DOHH2 (cell line): ENCODE measurements around the gene EML5.

Source experiments
- H3F3A ChIP-seq: fragments of 200-600 bp; sonication (generic), shearing (Covaris generic); 2 replicates; pipeline ENCODE4 v1.6.0; 2016; ENCODE audit warnings: antibody characterized with exemption, mild to moderate bottlenecking; ENCODE audit not compliant: control insufficient read depth, insufficient read depth
- H3K27ac ChIP-seq: fragments of 200-600 bp; sonication (generic); 2 replicates; pipeline ENCODE4 v1.5.1; 2014; ENCODE audit warnings: low read depth, mild to moderate bottlenecking, low read length, moderate library complexity
- H3K27me3 ChIP-seq: fragments of 200-600 bp; sonication (generic); 2 replicates; pipeline ENCODE4 v1.6.1; 2014; ENCODE audit warnings: mild to moderate bottlenecking, low read length, mixed read lengths; ENCODE audit not compliant: control insufficient read depth
- H3K36me3 ChIP-seq: fragments of 200-600 bp; sonication (generic); 2 replicates; pipeline ENCODE4 v1.6.1; 2014; ENCODE audit warnings: mild to moderate bottlenecking, low read length, moderate library complexity, mixed read lengths; ENCODE audit not compliant: control insufficient read depth
- H3K4me1 ChIP-seq: fragments of 200-600 bp; sonication (generic); 2 replicates; pipeline ENCODE4 v1.6.1; 2014; ENCODE audit warnings: mild to moderate bottlenecking, low read length, mixed read lengths; ENCODE audit not compliant: control insufficient read depth
- H3K4me2 ChIP-seq: fragments of 200-600 bp; sonication (generic); 2 replicates; pipeline ENCODE4 v1.6.0; 2014; ENCODE audit warnings: mild to moderate bottlenecking, low read length, moderate library complexity
- H3K4me3 ChIP-seq: fragments of 200-600 bp; sonication (generic); 2 replicates; pipeline ENCODE4 v1.5.1; 2014; ENCODE audit warnings: mild to moderate bottlenecking, low read length, mixed read lengths
- H3K79me2 ChIP-seq: fragments of 200-600 bp; sonication (generic); 2 replicates; pipeline ENCODE4 v1.6.1; 2014; ENCODE audit warnings: mild to moderate bottlenecking, low read length, mixed read lengths; ENCODE audit not compliant: control insufficient read depth
- H3K9me2 ChIP-seq: fragments of 200-600 bp; sonication (generic); replicated peaks from 2 replicates; pipeline ENCODE4 v1.6.1; 2014; ENCODE audit warnings: mild to moderate bottlenecking, low read length, mixed read lengths; ENCODE audit not compliant: control insufficient read depth
- H3K9me3 ChIP-seq: fragments of 200-600 bp; sonication (generic); 2 replicates; pipeline ENCODE4 v1.6.1; 2014; ENCODE audit warnings: antibody characterized with exemption, low read length, mixed read lengths; ENCODE audit not compliant: control insufficient read depth, insufficient read depth
- H4K20me1 ChIP-seq: fragments of 200-600 bp; sonication (generic); 2 replicates; pipeline ENCODE4 v1.6.0; 2014; ENCODE audit warnings: low read depth, mild to moderate bottlenecking, antibody characterized with exemption, low read length, moderate library complexity; ENCODE audit not compliant: control insufficient read depth, insufficient read depth
- EZH2phosphoT487 ChIP-seq: fragments of 200-600 bp; sonication (generic); IDR thresholded peaks from 2 replicates; pipeline ENCODE4 v1.6.1; 2017; ENCODE audit warnings: borderline replicate concordance, mild to moderate bottlenecking, antibody characterized with exemption, low read length, moderate library complexity, mixed read lengths
- TF ChIP-seq, protein P1 (sequence below): fragments of 200-600 bp; sonication (generic); IDR thresholded peaks from one replicate; pipeline ENCODE4 v1.5.1; 2014; ENCODE audit warnings: antibody characterized with exemption, mild to moderate bottlenecking, low read depth, low read length; ENCODE audit not compliant: poor library complexity, severe bottlenecking

Gene EML5

DNA sequence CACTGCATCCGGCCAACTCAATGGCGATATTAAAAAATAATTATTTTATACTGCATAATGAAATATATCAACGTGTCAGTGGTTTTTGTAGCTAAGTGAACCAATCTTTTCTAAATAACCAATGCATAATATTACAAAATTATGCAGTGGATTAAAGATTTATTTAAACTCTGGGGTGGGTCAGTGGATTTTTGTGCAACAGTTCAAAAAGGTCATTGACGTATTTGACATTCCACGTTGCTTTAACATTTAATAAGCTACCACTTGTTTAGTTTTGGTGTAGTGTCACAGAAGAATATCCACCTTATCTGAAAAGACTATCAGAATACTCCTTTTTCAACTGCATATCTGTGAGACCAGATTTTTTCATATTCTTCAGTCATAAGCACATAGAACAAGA, 227.3 kb downstream of the EML5 start:
- H3K4me2 ChIP-seq: no peak overlapping the region

DNA sequence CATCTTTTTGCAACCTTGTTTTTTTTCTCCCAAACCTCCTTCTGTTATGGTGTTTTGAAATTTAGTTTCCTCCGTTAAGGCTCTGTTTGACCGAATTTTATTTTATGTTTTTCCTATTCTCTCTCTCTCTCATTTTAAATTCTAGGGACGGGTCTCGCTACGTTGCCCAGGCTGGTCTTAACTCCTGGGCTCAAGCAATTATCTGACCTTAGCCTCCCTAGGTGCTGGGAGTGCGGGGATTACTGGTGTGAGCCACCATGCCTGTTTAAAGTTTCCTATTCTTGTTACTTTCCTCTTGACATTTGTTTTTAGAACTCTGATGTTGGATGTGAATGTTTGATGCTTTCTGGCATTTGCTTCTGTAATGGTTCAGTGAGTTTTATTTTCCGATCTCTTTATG, 228.9 kb downstream of the EML5 start:
- H3K9me3 ChIP-seq: no peaks in the 10 kb centered on the region
- no peaks in the 10 kb centered on the region for H4K20me1 ChIP-seq
- no peaks in the 10 kb centered on the region for H3K27me3 ChIP-seq
- H3K4me1 ChIP-seq: peaks cover 19% of the 10 kb centered on the region
- H3F3A ChIP-seq: 0 out of 2 replicates have a peak, but pooled peaks cover 2% of the 10 kb centered on the region
- TF ChIP-seq, protein P1, sequence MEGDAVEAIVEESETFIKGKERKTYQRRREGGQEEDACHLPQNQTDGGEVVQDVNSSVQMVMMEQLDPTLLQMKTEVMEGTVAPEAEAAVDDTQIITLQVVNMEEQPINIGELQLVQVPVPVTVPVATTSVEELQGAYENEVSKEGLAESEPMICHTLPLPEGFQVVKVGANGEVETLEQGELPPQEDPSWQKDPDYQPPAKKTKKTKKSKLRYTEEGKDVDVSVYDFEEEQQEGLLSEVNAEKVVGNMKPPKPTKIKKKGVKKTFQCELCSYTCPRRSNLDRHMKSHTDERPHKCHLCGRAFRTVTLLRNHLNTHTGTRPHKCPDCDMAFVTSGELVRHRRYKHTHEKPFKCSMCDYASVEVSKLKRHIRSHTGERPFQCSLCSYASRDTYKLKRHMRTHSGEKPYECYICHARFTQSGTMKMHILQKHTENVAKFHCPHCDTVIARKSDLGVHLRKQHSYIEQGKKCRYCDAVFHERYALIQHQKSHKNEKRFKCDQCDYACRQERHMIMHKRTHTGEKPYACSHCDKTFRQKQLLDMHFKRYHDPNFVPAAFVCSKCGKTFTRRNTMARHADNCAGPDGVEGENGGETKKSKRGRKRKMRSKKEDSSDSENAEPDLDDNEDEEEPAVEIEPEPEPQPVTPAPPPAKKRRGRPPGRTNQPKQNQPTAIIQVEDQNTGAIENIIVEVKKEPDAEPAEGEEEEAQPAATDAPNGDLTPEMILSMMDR: no peak
- TF ChIP-seq EZH2phosphoT487: no peak
- peak overlapping the region; percentile 78 for H3K4me3 ChIP-seq
- H3K9me2 ChIP-seq: no peaks in the 10 kb centered on the region
- peaks cover 36% of the 10 kb centered on the region for H3K79me2 ChIP-seq
- peaks cover 32% of the 10 kb centered on the region for H3K36me3 ChIP-seq
- H3K27ac ChIP-seq: no peak overlapping the region
- H3K4me2 ChIP-seq: peak overlapping the region; percentile 67

More for the DNA sequence above, 227.3 kb downstream of the EML5 start:
- Histone ChIP-seq H3K4me3 (no peak overlapping the region), H3K4me1 (peaks cover 19% of the 10 kb centered on the region), H3K36me3 (peaks cover 48% of the 10 kb centered on the region), H3K27ac (no peak overlapping the region), H3K9me3 (no peaks in the 10 kb centered on the region), H3K27me3 (no peaks in the 10 kb centered on the region), H3K79me2 (peaks cover 36% of the 10 kb centered on the region), H3K9me2 (no peaks in the 10 kb centered on the region), H3F3A (0 out of 2 replicates have a peak, but pooled peaks cover 2% of the 10 kb centered on the region), H4K20me1 (no peaks in the 10 kb centered on the region)
- TF ChIP-seq EZH2phosphoT487: no peak
- TF ChIP-seq, protein P1: no peak

DNA sequence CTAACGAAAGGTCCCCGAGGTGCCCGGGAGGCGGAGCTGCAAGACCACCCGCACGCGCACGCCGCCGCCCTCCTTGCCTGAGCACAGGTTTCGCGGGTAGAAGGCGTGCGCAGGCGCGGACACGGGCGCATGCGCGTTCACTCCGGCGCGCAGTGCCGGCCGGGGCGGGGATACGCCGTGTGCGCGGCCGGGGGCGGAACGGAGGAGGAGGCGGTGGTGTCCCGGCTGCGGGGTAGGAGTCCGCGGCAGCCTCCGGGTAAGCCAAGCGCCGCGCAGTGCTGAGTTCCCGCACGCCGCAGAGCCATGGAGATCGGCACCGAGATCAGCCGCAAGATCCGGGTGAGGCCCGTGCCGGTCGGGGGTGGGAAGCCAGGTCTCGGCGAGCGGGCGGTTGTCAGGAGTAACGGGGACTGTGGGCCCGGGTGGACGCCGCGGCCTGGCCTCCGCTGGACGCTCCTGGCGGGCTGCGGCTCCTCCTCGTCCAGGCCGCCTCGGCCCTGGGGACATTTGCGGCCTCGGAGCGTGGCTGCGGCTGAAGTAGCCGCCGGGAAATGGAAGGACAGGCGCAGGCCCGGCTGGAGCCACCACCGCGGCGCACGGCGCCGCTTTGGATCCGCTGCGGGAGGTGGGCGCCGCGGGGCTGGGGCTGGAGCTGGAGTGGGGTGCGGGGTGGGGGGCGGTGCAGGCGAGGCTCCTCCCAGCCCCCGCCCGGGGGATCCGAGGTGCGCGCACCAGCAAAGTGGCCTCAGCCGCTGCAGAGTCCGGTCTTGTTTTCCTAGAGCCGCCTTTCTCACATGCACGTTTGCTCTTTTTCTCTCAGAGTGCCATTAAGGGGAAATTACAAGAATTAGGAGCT, 229.7 kb downstream of the EML5 start, which contains the start of gene ZC3H14:
ZC3H14 (plus strand) TSS at position 207 of the 856 bp plus-strand sequence; CDS start at position 304, 97 bp downstream.
- no peaks in the 10 kb centered on the region for H4K20me1 ChIP-seq
- H3K36me3 ChIP-seq: peaks cover 24% of the 10 kb centered on the region
- peak within 1 kb of the TSS; percentile 67 for H3K4me2 ChIP-seq
- H3F3A ChIP-seq: 0 out of 2 replicates have a peak, but pooled peaks cover 2% of the 10 kb centered on the region
- TF ChIP-seq EZH2phosphoT487: no peak
- TF ChIP-seq, protein P1: peak; percentile 18
- H3K4me3 ChIP-seq: peak within 1 kb of the TSS; percentile 78
- no peaks in the 10 kb centered on the region for H3K9me3 ChIP-seq
- peak within 1 kb of the TSS; percentile 25; the same call in 1 of the 2 replicates for H3K27ac ChIP-seq
- H3K79me2 ChIP-seq: peaks cover 33% of the 10 kb centered on the region
- H3K9me2 ChIP-seq: no peaks in the 10 kb centered on the region
- peaks cover 19% of the 10 kb centered on the region for H3K4me1 ChIP-seq
- no peaks in the 10 kb centered on the region for H3K27me3 ChIP-seq
